Keratinocyte (primary cell): Measurements from ENCODE around the gene HSP90B1.

Source experiments
- EZH2 ChIP-seq: IDR thresholded peaks from one replicate; pipeline ENCODE4 v1.6.1; 2012; ENCODE audit warnings: inconsistent platforms, mild to moderate bottlenecking, low read length, moderate library complexity
- TF ChIP-seq, protein P1 (sequence below), 3 experiments: IDR thresholded peaks in 1 of 3; conservative IDR thresholded peaks in 1 of 3; optimal IDR thresholded peaks in 1 of 3; 2 replicates in 2 of 3; 3 replicates in 1 of 3; pipeline versions ENCODE3 to v1.5.1; 2011; ENCODE audit warnings: low read length in 3 of 3, mild to moderate bottlenecking in 3 of 3, moderate library complexity in 2 of 3, control low read depth in 1 of 3, inconsistent platforms in 1 of 3; ENCODE audit not compliant: insufficient read depth in 2 of 3; ENCODE audit errors: extremely low read depth in 1 of 3

DNA sequence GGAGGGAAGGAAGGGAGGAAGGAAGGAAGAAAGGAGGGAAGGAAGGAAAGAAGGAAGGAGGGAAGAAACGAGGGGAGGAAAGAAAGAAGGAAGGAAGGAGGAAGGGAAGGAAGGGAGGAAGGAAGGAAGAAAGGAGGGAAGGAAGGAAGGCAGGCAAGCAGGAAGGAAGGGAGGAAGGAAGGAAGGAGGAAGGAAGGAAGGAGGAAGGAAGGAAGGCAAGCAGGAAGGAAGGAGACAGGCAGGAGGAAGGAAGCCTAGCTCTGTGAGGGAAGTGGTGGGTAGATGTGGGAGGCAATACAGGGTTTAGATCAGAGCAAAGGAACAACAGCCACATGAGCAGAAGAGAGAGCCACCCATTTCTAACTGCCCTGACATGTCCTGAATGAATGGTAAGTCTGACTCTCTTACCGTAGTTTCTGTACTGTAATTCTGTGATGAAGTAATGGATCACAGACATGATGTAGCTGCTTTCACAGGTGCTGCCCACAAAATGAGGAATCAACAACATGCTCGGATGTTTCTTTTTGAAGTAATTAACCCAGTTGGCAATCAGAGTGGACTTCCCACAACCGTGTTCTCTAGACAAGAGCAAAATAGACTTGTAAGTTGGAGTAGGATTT lies 24.4 kb upstream of the HSP90B1 start:
- TF ChIP-seq, protein P1, sequence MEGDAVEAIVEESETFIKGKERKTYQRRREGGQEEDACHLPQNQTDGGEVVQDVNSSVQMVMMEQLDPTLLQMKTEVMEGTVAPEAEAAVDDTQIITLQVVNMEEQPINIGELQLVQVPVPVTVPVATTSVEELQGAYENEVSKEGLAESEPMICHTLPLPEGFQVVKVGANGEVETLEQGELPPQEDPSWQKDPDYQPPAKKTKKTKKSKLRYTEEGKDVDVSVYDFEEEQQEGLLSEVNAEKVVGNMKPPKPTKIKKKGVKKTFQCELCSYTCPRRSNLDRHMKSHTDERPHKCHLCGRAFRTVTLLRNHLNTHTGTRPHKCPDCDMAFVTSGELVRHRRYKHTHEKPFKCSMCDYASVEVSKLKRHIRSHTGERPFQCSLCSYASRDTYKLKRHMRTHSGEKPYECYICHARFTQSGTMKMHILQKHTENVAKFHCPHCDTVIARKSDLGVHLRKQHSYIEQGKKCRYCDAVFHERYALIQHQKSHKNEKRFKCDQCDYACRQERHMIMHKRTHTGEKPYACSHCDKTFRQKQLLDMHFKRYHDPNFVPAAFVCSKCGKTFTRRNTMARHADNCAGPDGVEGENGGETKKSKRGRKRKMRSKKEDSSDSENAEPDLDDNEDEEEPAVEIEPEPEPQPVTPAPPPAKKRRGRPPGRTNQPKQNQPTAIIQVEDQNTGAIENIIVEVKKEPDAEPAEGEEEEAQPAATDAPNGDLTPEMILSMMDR (optimal IDR thresholded peaks at IDR 0.05 in 1 of 3, IDR thresholded peaks at IDR 0.05 in 1 of 3, conservative IDR thresholded peaks at IDR 0.05 in 1 of 3; ENCODE audit: extremely low read depth in 1 of 3, insufficient read depth in 2 of 3, low read length in 3 of 3): no peak
- TF ChIP-seq EZH2: no peak
